Mesendoderm (in vitro differentiated cells): ENCODE measurements around the gene VSNL1.

Experiments used
- DNase-seq: peaks from one replicate; pipeline ENCODE4 v3.0.0; 2013
- H2AK5ac ChIP-seq: 2 replicates; pipeline ENCODE4 v1.6.1; 2013; ENCODE audit warnings: low read length, inconsistent platforms
- H2BK120ac ChIP-seq: 2 replicates; pipeline ENCODE4 v1.6.1; 2013; ENCODE audit warnings: low read depth, mild to moderate bottlenecking, low read length, moderate library complexity, mixed read lengths
- H2BK15ac ChIP-seq: replicated peaks from 2 replicates; pipeline ENCODE4 v1.6.1; 2013; ENCODE audit warnings: low read depth, mild to moderate bottlenecking, moderate library complexity
- H2BK5ac ChIP-seq: 2 replicates; pipeline ENCODE4 v1.6.1; 2013; ENCODE audit warnings: low read length, inconsistent platforms
- H3K18ac ChIP-seq: 2 replicates; pipeline ENCODE4 v1.6.1; 2013; ENCODE audit warnings: mild to moderate bottlenecking, low read length, mixed read lengths
- H3K23ac ChIP-seq: one replicate; pipeline ENCODE4 v1.6.1; 2013; ENCODE audit warnings: low read length
- H3K27ac ChIP-seq: 2 replicates; pipeline ENCODE4 v1.5.1; 2013; ENCODE audit warnings: low read depth, mild to moderate bottlenecking, inconsistent platforms, low read length, moderate library complexity
- H3K27me3 ChIP-seq: 2 replicates; pipeline ENCODE4 v1.6.1; 2013; ENCODE audit warnings: low read length, control low read depth, mild to moderate bottlenecking, inconsistent platforms; ENCODE audit not compliant: insufficient read depth, poor library complexity
- H3K36me3 ChIP-seq: 2 replicates; pipeline ENCODE4 v1.6.1; 2013; ENCODE audit warnings: low read length, inconsistent platforms; ENCODE audit not compliant: control insufficient read depth, insufficient read depth
- H3K4ac ChIP-seq: one replicate; pipeline ENCODE4 v1.6.1; 2013; ENCODE audit warnings: low read depth, mild to moderate bottlenecking, low read length, moderate library complexity
- H3K4me1 ChIP-seq: 2 replicates; pipeline ENCODE4 v1.6.1; 2013; ENCODE audit warnings: low read depth, low read length, inconsistent platforms; ENCODE audit not compliant: control insufficient read depth
- H3K4me2 ChIP-seq: 2 replicates; pipeline ENCODE4 v1.6.1; 2013; ENCODE audit warnings: low read length
- H3K4me3 ChIP-seq: 2 replicates; pipeline ENCODE4 v1.5.1; 2013; ENCODE audit warnings: mild to moderate bottlenecking, low read length
- H3K56ac ChIP-seq: one replicate; pipeline ENCODE4 v1.6.1; 2013; ENCODE audit warnings: low read length
- H3K79me1 ChIP-seq: 2 replicates; pipeline ENCODE4 v1.6.1; 2013; ENCODE audit warnings: low read length, inconsistent platforms
- H3K79me2 ChIP-seq: 2 replicates; pipeline ENCODE4 v1.6.1; 2013; ENCODE audit warnings: mild to moderate bottlenecking, low read length; ENCODE audit not compliant: control insufficient read depth, insufficient read depth
- H3K9ac ChIP-seq: 2 replicates; pipeline ENCODE4 v1.6.1; 2013; ENCODE audit warnings: low read length, inconsistent platforms
- H4K5ac ChIP-seq: one replicate; pipeline ENCODE4 v1.6.1; 2013; ENCODE audit warnings: low read length
- H4K8ac ChIP-seq: one replicate; pipeline ENCODE4 v1.6.1; 2013; ENCODE audit warnings: low read depth, mild to moderate bottlenecking, control low read depth, low read length, moderate library complexity
- WGBS: extraction: QIAGEN DNeasy Blood & Tissue Kit; methylation state at CpG from one replicate; pipeline ENCODE4 v1.1.7; 2013; ENCODE audit warnings: low lambda C conversion rate, missing lambda C conversion rate; ENCODE audit not compliant: insufficient coverage; ENCODE audit errors: extremely low coverage; 5-methylcytosine and 5-hydroxymethylcytosine counted together

VSNL1 gene

DNA sequence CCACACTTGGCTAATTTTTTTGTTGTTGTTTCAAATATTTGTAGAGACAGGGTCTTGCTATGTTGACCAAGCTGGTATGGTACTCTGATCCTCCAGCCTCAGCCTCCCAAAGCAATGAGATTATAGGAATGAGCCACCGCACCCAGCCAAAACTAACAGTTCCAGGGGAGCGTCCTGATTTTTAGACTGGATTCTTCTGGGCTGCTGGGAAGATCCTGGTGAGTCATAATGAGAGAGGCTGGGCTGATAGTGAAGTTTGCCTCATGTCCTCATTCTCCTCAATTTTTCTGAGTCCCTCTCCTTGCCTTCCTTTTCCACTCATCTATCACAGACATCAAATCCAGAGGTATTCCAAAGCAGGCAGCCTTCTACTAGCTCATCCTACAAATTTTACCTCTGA lies 81.3 kb downstream of the VSNL1 start:
- H3K79me1 ChIP-seq, result no peaks in the 10 kb centered on the region
- no peak overlapping the region for H2BK15ac ChIP-seq
- H3K4me2 ChIP-seq, result no peak overlapping the region
- no peak overlapping the region for H4K5ac ChIP-seq
- H3K36me3 ChIP-seq, result no peaks in the 10 kb centered on the region
- no peaks in the 10 kb centered on the region for H3K79me2 ChIP-seq
- H3K27ac ChIP-seq, result no peak overlapping the region
- H3K23ac ChIP-seq, result no peak overlapping the region
- H2BK120ac ChIP-seq, result no peak overlapping the region
- no peaks in the 10 kb centered on the region for H3K27me3 ChIP-seq
- H3K4me3 ChIP-seq, result no peak overlapping the region
- H3K18ac ChIP-seq, result no peak overlapping the region
- no CpG with 5 or more reads among the region's 2 CpGs for WGBS
- no peak overlapping the region for H3K56ac ChIP-seq
- no peak overlapping the region for H3K4ac ChIP-seq
- H3K9ac ChIP-seq, result no peak overlapping the region
- no peak overlapping the region for H4K8ac ChIP-seq
- peaks cover 3% of the 10 kb centered on the region for H3K4me1 ChIP-seq
- H2AK5ac ChIP-seq, result no peak overlapping the region
- DNase-seq, result no peak
- no peak overlapping the region for H2BK5ac ChIP-seq

DNA sequence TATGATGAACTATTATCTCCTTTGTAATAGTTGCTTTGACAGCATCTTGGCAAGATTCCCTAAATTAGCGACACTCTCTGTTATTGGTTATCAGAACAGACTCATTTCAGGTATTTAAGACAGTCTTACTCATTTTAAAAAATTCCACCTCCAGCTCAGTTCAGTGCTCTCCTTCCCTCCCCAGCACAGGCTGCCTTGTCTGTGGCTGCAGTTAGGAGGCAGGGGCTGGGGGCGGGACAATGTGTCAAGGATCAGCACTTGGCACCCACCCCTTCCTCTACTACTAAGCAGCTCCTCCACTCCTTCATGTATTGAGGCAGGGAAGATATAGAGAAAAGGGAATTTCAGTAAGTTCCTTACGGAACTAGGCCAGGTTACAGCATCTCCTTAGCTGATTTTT lies 85.0 kb downstream of the VSNL1 start:
- Histone ChIP-seq H3K79me1 (no peaks in the 10 kb centered on the region), H3K4me2 (no peak overlapping the region), H3K27ac (no peak overlapping the region), H3K27me3 (no peaks in the 10 kb centered on the region), H2BK5ac (no peak overlapping the region), H4K5ac (no peak overlapping the region), H4K8ac (no peak overlapping the region), H3K56ac (no peak overlapping the region), H2AK5ac (no peak overlapping the region), H2BK120ac (no peak overlapping the region), H3K4me1 (peaks cover 8% of the 10 kb centered on the region), H3K36me3 (no peaks in the 10 kb centered on the region), H3K79me2 (no peaks in the 10 kb centered on the region), H3K23ac (no peak overlapping the region), H3K18ac (no peak overlapping the region), H3K4ac (no peak overlapping the region), H2BK15ac (no peak overlapping the region), H3K9ac (no peak overlapping the region), H3K4me3 (no peak overlapping the region)
- WGBS, result no CpG with 5 or more reads among the region's 3 CpGs
- no peak for DNase-seq

DNA sequence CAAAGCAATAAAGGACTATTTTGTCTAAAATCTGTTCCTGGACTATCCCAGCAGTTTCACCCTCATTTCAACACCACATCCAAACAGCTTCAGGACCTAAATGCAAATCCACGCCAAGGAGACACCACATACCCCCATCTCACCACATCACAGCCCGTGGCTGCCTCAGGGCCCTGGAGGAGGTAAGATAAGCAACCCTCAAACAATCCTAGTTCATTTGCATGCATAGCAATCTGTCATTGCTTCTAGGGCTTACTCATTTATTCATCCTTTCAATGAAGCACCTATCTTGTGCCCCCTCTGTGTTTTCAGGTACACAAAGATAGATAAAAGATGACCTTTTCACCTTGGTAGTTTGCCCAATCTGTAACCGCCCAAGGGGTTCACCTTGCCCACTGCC lies 86.5 kb downstream of the VSNL1 start:
- Histone ChIP-seq H3K23ac (no peak overlapping the region), H3K56ac (no peak overlapping the region), H4K5ac (no peak overlapping the region), H3K27ac (no peak overlapping the region), H3K9ac (no peak overlapping the region), H2BK120ac (no peak overlapping the region), H3K36me3 (no peaks in the 10 kb centered on the region), H4K8ac (no peak overlapping the region), H3K79me1 (no peaks in the 10 kb centered on the region), H2BK5ac (no peak overlapping the region), H3K4me1 (peaks cover 8% of the 10 kb centered on the region), H2BK15ac (no peak overlapping the region), H2AK5ac (no peak overlapping the region), H3K4ac (no peak overlapping the region), H3K79me2 (no peaks in the 10 kb centered on the region), H3K4me3 (no peak overlapping the region), H3K18ac (peak overlapping the region; percentile 22), H3K4me2 (no peak overlapping the region), H3K27me3 (no peaks in the 10 kb centered on the region)
- WGBS, result no CpG with 5 or more reads among the region's 3 CpGs
- DNase-seq, result peak; percentile 86

DNA sequence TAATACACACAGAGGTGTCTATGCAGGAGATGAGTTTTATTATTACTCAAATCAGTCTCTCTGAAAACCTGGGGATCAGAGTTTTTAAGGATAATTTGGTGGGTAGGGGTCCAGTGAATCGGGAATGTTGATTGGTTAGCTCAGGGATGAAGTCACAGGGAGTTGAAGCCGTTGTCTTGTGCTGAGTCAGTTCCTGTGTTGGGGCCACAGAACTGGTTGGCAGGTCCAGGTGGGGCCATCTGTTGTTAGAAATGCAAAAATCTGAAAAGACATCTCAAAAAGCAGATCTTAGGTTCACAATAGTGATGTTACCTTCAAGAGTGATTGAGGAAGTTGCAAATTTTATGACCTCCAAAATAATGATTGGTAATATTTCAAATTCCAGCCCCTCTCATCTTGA lies 86.9 kb downstream of the VSNL1 start:
- Histone ChIP-seq H2BK5ac (no peak overlapping the region), H3K23ac (no peak overlapping the region), H3K79me1 (no peaks in the 10 kb centered on the region), H3K4me3 (no peak overlapping the region), H4K8ac (no peak overlapping the region), H3K27me3 (no peaks in the 10 kb centered on the region), H2BK15ac (no peak overlapping the region), H3K27ac (no peak overlapping the region), H3K4me1 (peaks cover 8% of the 10 kb centered on the region), H2AK5ac (no peak overlapping the region), H3K4me2 (no peak overlapping the region), H3K79me2 (no peaks in the 10 kb centered on the region), H2BK120ac (no peak overlapping the region), H3K18ac (peak overlapping the region; percentile 22), H4K5ac (no peak overlapping the region), H3K36me3 (no peaks in the 10 kb centered on the region), H3K4ac (no peak overlapping the region), H3K56ac (no peak overlapping the region), H3K9ac (no peak overlapping the region)
- WGBS, result no CpG with 5 or more reads among the region's 2 CpGs
- DNase-seq, result peak; percentile 44

DNA sequence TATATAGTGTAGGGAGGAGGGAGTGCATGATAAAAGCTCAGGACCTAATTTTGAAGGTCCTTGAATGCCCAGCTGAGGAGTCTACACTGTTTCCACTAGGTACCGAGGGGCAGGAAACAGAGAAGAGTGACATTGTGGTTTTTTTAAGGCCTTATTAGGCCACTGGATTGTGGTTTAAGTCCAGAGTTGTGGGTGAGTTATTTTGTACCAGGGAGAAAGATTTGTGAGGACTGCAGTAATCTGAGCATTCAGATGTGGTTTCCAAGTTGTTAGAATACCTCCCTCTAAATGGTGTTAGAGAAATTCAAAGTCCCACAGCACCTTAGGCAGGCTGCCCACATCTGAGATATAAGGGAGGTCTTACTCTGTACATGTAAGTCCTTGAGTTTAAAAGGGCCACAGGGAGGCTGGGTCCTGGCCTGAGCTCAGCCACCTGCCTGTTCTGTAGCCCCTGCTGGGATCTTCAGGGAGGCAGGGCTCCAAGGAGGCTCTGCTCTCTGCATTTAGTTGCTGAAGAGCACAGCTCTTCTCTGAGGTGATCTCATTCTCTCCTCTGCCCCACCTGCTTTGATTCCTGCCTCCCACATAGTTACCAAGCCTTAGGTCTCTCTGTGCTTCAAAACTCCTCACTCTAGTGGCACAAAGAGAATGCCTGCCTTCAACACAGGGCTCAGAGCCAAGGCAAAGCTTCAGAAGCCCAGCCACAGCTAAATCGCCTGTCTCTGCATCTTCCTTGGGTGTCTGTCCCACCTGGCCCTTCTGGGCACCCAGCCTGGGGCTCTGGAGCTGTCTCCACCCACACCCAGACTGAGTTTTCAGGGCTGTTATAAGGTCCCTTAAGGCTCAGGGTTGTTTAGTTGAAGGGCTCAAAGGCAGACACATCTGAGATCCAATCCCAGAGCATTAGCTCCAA lies 88.1 kb downstream of the VSNL1 start:
- no peak for DNase-seq
- Histone ChIP-seq H3K27me3 (no peaks in the 10 kb centered on the region), H3K4me1 (peaks cover 8% of the 10 kb centered on the region), H3K27ac (no peak overlapping the region), H3K4me3 (no peak overlapping the region), H2BK15ac (no peak overlapping the region), H3K23ac (no peak overlapping the region), H3K4me2 (no peak overlapping the region), H3K79me1 (no peaks in the 10 kb centered on the region), H3K79me2 (no peaks in the 10 kb centered on the region), H3K9ac (no peak overlapping the region), H2BK5ac (no peak overlapping the region), H2AK5ac (no peak overlapping the region), H3K36me3 (no peaks in the 10 kb centered on the region), H3K18ac (no peak overlapping the region), H4K5ac (no peak overlapping the region), H3K56ac (no peak overlapping the region), H4K8ac (no peak overlapping the region), H2BK120ac (no peak overlapping the region), H3K4ac (no peak overlapping the region)
- WGBS, result no CpG with 5 or more reads among the region's 2 CpGs

DNA sequence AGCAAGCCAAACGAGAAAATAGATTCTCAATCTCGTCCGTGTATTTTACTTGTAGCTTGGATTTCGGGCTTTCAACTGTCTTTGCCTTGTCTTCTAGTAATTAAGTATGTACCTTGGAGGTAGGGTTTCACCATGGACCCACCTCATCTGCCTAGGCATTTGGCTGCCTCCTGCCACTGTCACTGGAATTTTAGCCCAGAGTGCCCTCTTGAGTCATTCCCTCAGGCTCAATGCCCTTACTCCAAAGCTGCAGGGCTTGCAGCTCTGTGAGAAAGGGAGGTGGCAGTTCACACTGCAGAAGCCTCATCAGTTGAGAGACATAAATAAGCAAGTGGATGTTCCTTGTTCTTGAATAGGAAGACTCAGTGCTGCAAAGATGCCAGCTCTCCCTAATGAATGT lies 89.6 kb downstream of the VSNL1 start:
- Histone ChIP-seq H2BK120ac (no peak overlapping the region), H3K23ac (no peak overlapping the region), H3K27ac (no peak overlapping the region), H3K79me2 (no peaks in the 10 kb centered on the region), H2BK5ac (no peak overlapping the region), H3K4ac (no peak overlapping the region), H2AK5ac (no peak overlapping the region), H3K79me1 (no peaks in the 10 kb centered on the region), H4K5ac (no peak overlapping the region), H3K4me1 (peaks cover 8% of the 10 kb centered on the region), H3K4me2 (no peak overlapping the region), H3K4me3 (no peak overlapping the region), H3K36me3 (no peaks in the 10 kb centered on the region), H4K8ac (no peak overlapping the region), H3K18ac (no peak overlapping the region), H3K9ac (no peak overlapping the region), H3K27me3 (no peaks in the 10 kb centered on the region), H3K56ac (no peak overlapping the region), H2BK15ac (no peak overlapping the region)
- WGBS, result no CpG with 5 or more reads among the region's 4 CpGs
- no peak for DNase-seq
